Measurements from ENCODE around the gene OXSR1. TPM values are rescaled to one million over a fixed set of nuclear protein-coding genes. Genes with fewer than 3 reads are reported as not detected.
A peak's percentile ranks its signal among the peaks of the same experiment; 100 is the strongest.

Gene OXSR1
- total and polyA plus RNA-seq, 2 experiments from 2014 or later = 16.0 to 41.1 TPM

DNA sequence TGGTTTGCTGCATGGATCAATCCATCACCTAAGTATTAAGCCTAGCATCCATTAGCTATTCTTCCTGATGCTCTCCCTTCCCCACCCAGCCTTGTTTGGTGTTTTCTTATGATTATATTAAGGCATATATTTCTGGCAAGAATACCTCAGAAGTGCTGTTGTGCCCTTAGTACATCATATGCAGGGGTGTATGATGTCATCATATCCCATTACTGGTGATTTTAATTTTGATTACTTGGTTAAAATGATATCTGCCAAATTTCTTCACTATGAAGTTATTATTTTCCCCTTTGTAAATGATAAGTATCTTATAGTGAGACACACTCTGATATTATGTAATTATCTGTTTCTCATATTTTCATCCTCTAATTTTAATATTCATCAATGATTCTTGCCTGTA lies 132.2 kb downstream of the OXSR1 start (continued):
- TF ChIP-seq ZNF462 (CRISPR knock-in tag; IDR thresholded peaks at IDR 0.05) = no peak

DNA sequence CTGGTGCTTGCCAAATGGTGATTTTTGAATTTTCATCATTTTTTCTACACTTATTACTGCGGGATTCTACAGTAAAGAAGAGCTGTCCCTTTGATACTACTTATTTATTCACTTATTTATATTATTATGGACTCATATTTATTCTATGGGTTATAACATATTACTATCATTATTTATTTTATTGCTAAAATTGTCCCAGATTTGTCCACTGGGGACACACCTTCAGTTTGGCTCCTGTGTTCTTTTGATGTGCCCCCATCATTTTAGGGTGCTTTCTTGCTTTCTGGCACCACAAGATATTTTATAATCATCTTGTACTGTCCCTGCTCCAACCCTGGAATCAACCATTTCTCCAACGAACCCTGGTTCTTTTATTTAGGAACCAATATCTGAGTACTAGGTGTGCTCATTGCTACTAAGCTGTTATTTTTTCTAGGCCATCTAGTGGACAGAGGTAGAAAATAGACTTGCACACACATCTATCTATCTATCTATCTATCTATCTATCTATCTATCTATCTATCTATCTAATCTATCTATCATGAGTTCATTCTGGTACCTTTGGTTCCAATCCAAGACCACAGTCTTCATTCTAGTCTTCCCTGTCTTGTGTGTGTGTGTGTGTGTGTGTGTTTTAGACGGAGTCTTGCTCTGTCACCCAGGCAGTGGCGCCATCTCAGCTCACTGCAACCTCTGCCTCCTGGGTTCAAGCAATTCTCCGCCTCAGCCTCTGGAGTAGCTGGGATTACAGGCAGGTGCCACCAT lies 132.8 kb downstream of the OXSR1 start:
- ATAC-seq = peak; percentile 65
- H4K20me1 ChIP-seq (replicated peaks; ENCODE audit: insufficient read depth) = no peaks in the 10 kb centered on the region

More for the DNA sequence above, 132.8 kb downstream of the OXSR1 start:
- no peak overlapping the region for H3K27ac ChIP-seq (ENCODE audit: low read depth)
- Mint-ChIP-seq H3K4me3 (no peak overlapping the region), H3K9me3 (no peaks in the 10 kb centered on the region), H3K27me3 (ENCODE audit: insufficient read depth, low read depth, poor library complexity) (peaks cover 4% of the 10 kb centered on the region), H3K27ac (no peak overlapping the region), H3K4me1 (peaks cover 3% of the 10 kb centered on the region; the same call in 2 of the 3 replicates), H3K36me3 (ENCODE audit: low read depth) (no peaks in the 10 kb centered on the region)
- H3K4me1 ChIP-seq (ENCODE audit: insufficient read depth) = no peaks in the 10 kb centered on the region
- H3K79me2 ChIP-seq (replicated peaks; ENCODE audit: insufficient read depth) = no peaks in the 10 kb centered on the region
- TF ChIP-seq, protein P1, sequence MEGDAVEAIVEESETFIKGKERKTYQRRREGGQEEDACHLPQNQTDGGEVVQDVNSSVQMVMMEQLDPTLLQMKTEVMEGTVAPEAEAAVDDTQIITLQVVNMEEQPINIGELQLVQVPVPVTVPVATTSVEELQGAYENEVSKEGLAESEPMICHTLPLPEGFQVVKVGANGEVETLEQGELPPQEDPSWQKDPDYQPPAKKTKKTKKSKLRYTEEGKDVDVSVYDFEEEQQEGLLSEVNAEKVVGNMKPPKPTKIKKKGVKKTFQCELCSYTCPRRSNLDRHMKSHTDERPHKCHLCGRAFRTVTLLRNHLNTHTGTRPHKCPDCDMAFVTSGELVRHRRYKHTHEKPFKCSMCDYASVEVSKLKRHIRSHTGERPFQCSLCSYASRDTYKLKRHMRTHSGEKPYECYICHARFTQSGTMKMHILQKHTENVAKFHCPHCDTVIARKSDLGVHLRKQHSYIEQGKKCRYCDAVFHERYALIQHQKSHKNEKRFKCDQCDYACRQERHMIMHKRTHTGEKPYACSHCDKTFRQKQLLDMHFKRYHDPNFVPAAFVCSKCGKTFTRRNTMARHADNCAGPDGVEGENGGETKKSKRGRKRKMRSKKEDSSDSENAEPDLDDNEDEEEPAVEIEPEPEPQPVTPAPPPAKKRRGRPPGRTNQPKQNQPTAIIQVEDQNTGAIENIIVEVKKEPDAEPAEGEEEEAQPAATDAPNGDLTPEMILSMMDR (conservative IDR thresholded peaks at IDR 0.05; ENCODE audit: low read depth in 2 of 2) = peak; percentile 14 to 67; a peak in 3 of 4 replicates
- no peak for TF ChIP-seq EZH2phosphoT487 (IDR thresholded peaks at IDR 0.05; ENCODE audit: unreplicated experiment)
- H3F3A ChIP-seq (replicated peaks; ENCODE audit: low read depth) = no peaks in the 10 kb centered on the region
- no peak overlapping the region for H2AFZ ChIP-seq
- DNase-seq (ENCODE audit: low spot score) = peak; percentile 28
- H3K4me3 ChIP-seq = no peak overlapping the region
- no peak overlapping the region for H3K4me2 ChIP-seq
- no peaks in the 10 kb centered on the region for H3K36me3 ChIP-seq (ENCODE audit: insufficient read depth)
- no peaks in the 10 kb centered on the region for H3K27me3 ChIP-seq (ENCODE audit: insufficient read depth)
- H3K9me2 ChIP-seq (ENCODE audit: insufficient read depth) = peaks cover 3% of the 10 kb centered on the region; the same call in 1 of the 2 replicates

Small RNA genes lying within 50 kb of the gene (small RNA-seq; reads per million reads assigned to genes)
- not detected for gene RF00019 (ENCODE audit: low replicate concordance)
- not detected for gene RNU6-235P (ENCODE audit: low replicate concordance)

Other genes starting within 250 kb of the OXSR1 start
- gene VILL, start 174.8 kb upstream of the OXSR1 start, total RNA-seq (2014; rRNA removed; shearing (Covaris generic)) = 4.2 and 9.8 TPM in 2 replicates
- gene VILL, start 174.8 kb upstream of the OXSR1 start, polyA plus RNA-seq (2016; fragmentation: Nextera tagmentation; extraction: Ambion mirVana) = 2.7 and 3.4 TPM in 2 replicates
- 21.3 and 24.4 TPM in 2 replicates for gene PLCD1, start 135.9 kb upstream of the OXSR1 start, total RNA-seq (2014; rRNA removed; shearing (Covaris generic))
- gene PLCD1, start 135.9 kb upstream of the OXSR1 start, polyA plus RNA-seq (2016; fragmentation: Nextera tagmentation; extraction: Ambion mirVana) = 15.3 and 16.0 TPM in 2 replicates
- gene DLEC1, start 126.3 kb upstream of the OXSR1 start, total RNA-seq (2014; rRNA removed; shearing (Covaris generic)) = 0.19 and 0.31 TPM in 2 replicates
- 0.66 and 0.71 TPM in 2 replicates for gene DLEC1, start 126.3 kb upstream of the OXSR1 start, polyA plus RNA-seq (2016; fragmentation: Nextera tagmentation; extraction: Ambion mirVana)
- gene ACAA1, start 28.4 kb upstream of the OXSR1 start, total RNA-seq (2014; rRNA removed; shearing (Covaris generic)) = 21.4 and 23.2 TPM in 2 replicates
- 25.9 and 26.6 TPM in 2 replicates for gene ACAA1, start 28.4 kb upstream of the OXSR1 start, polyA plus RNA-seq (2016; fragmentation: Nextera tagmentation; extraction: Ambion mirVana)
- 26.0 and 42.6 TPM in 2 replicates for gene MYD88, start 26.9 kb upstream of the OXSR1 start, total RNA-seq (2014; rRNA removed; shearing (Covaris generic))
- gene MYD88, start 26.9 kb upstream of the OXSR1 start, polyA plus RNA-seq (2016; fragmentation: Nextera tagmentation; extraction: Ambion mirVana) = 14.4 and 15.5 TPM in 2 replicates
- gene SLC22A13, start 100.3 kb downstream of the OXSR1 start, total RNA-seq (2014; rRNA removed; shearing (Covaris generic)) = 0.47 and 0.66 TPM in 2 replicates
- gene SLC22A13, start 100.3 kb downstream of the OXSR1 start, polyA plus RNA-seq (2016; fragmentation: Nextera tagmentation; extraction: Ambion mirVana) = 0.13 and 0.26 TPM in 2 replicates
- not detected in 2 replicates for gene SLC22A14, start 116.8 kb downstream of the OXSR1 start, total RNA-seq (2014; rRNA removed; shearing (Covaris generic))
- gene SLC22A14, start 116.8 kb downstream of the OXSR1 start, polyA plus RNA-seq (2016; fragmentation: Nextera tagmentation; extraction: Ambion mirVana) = not detected in 2 replicates
- gene XYLB, start 181.2 kb downstream of the OXSR1 start, total RNA-seq (2014; rRNA removed; shearing (Covaris generic)) = 3.0 and 3.3 TPM in 2 replicates
- 1.6 and 2.3 TPM in 2 replicates for gene XYLB, start 181.2 kb downstream of the OXSR1 start, polyA plus RNA-seq (2016; fragmentation: Nextera tagmentation; extraction: Ambion mirVana)